Memory B cell (primary cell): ENCODE data around the gene OR4D5.

Experiments
- ATAC-seq: fragments of 150-1000 bp; cut with Tn5 transposase; 2 replicates; pipeline ENCODE4 v1.10.0; 2021; ENCODE audit warnings: low read depth, mild to moderate bottlenecking, moderate library complexity
- DNase-seq, 2 donors: peaks; one replicate each; pipeline ENCODE4 v3.0.0; 2022; ENCODE audit warnings: low spot score in 2 of 2
- H3K27ac Mint-ChIP-seq: one replicate; pipeline ENCODE4 v1.8.0; 2022; ENCODE audit warnings: mild to moderate bottlenecking, moderate library complexity, mixed read lengths
- H3K27me3 Mint-ChIP-seq: one replicate; pipeline ENCODE4 v1.8.0; 2022; ENCODE audit warnings: mixed read lengths
- H3K36me3 Mint-ChIP-seq: one replicate; pipeline ENCODE4 v1.8.0; 2022; ENCODE audit warnings: mild to moderate bottlenecking, mixed read lengths
- H3K4me1 Mint-ChIP-seq: one replicate; pipeline ENCODE4 v1.8.0; 2022; ENCODE audit warnings: mixed read lengths
- H3K4me3 Mint-ChIP-seq: one replicate; pipeline ENCODE4 v1.8.0; 2022; ENCODE audit warnings: mild to moderate bottlenecking, moderate library complexity, mixed read lengths
- H3K9me3 Mint-ChIP-seq: one replicate; pipeline ENCODE4 v1.8.0; 2022; ENCODE audit warnings: mixed read lengths

Gene OR4D5

GRCh38 chr11:123939317-123939716 lies at the start of gene OR4D5:
Gene OR4D5, plus strand, starts transcription at chr11:123939617. Its CDS starts 0 bp downstream, at chr11:123939617.
- Mint-ChIP-seq H3K27me3 (peaks cover 3% of the 10 kb centered on the region), H3K4me1 (no peaks in the 10 kb centered on the region), H3K4me3 (no peak within 1 kb of the TSS), H3K36me3 (no peaks in the 10 kb centered on the region), H3K27ac (no peak within 1 kb of the TSS), H3K9me3 (peaks cover 5% of the 10 kb centered on the region)
- ATAC-seq (no peak), DNase-seq (no peak)

GRCh38 chr11:123892031-123892430 lies 47.4 kb upstream of the OR4D5 start:
- Mint-ChIP-seq H3K27me3 (no peaks in the 10 kb centered on the region), H3K27ac (no peak overlapping the region), H3K9me3 (no peaks in the 10 kb centered on the region), H3K4me3 (no peak overlapping the region), H3K4me1 (no peaks in the 10 kb centered on the region), H3K36me3 (no peaks in the 10 kb centered on the region)
- DNase-seq (no peak), ATAC-seq (no peak)

GRCh38 chr11:123899792-123900191 lies 39.6 kb upstream of the OR4D5 start:
- DNase-seq (no peak), ATAC-seq (no peak)
- Mint-ChIP-seq H3K27ac (no peak overlapping the region), H3K4me1 (no peaks in the 10 kb centered on the region), H3K27me3 (peaks cover 3% of the 10 kb centered on the region), H3K9me3 (no peaks in the 10 kb centered on the region), H3K4me3 (no peak overlapping the region), H3K36me3 (no peaks in the 10 kb centered on the region)

- Mint-ChIP-seq H3K9me3 (no peaks in the 10 kb centered on the region), H3K4me3 (no peak within 1 kb of the TSS), H3K36me3 (no peaks in the 10 kb centered on the region), H3K4me1 (no peaks in the 10 kb centered on the region), H3K27ac (no peak within 1 kb of the TSS), H3K27me3 (peaks cover 3% of the 10 kb centered on the region)
- ATAC-seq (no peak), DNase-seq (no peak)
Observed at GRCh38 chr11:123901867-123902266, 37.5 kb upstream of the OR4D5 start, which contains the start of gene OR8D4. Gene OR8D4, plus strand, starts transcription at chr11:123902167. Its CDS starts 4,265 bp downstream, at chr11:123906432.

- no peak overlapping the region for H3K4me3 Mint-ChIP-seq
- no peaks in the 10 kb centered on the region for H3K9me3 Mint-ChIP-seq
- ATAC-seq (no peak), DNase-seq (no peak)
- no peak overlapping the region for H3K27ac Mint-ChIP-seq
- H3K36me3 Mint-ChIP-seq = no peaks in the 10 kb centered on the region
- H3K27me3 Mint-ChIP-seq = peaks cover 5% of the 10 kb centered on the region
- H3K4me1 Mint-ChIP-seq = no peaks in the 10 kb centered on the region
Observed at GRCh38 chr11:123903932-123904331, 35.5 kb upstream of the OR4D5 start.

GRCh38 chr11:123904932-123905331 lies 34.5 kb upstream of the OR4D5 start:
- Mint-ChIP-seq H3K4me3 (no peak overlapping the region), H3K9me3 (no peaks in the 10 kb centered on the region), H3K27me3 (peaks cover 5% of the 10 kb centered on the region), H3K36me3 (no peaks in the 10 kb centered on the region), H3K4me1 (no peaks in the 10 kb centered on the region), H3K27ac (no peak overlapping the region)
- DNase-seq (no peak), ATAC-seq (no peak)

- H3K4me1 Mint-ChIP-seq = no peaks in the 10 kb centered on the region
- H3K9me3 Mint-ChIP-seq = no peaks in the 10 kb centered on the region
- H3K36me3 Mint-ChIP-seq = no peaks in the 10 kb centered on the region
- DNase-seq = no peak
- no peak overlapping the region for H3K27ac Mint-ChIP-seq
- H3K4me3 Mint-ChIP-seq = no peak overlapping the region
- peaks cover 5% of the 10 kb centered on the region for H3K27me3 Mint-ChIP-seq
- no peak for ATAC-seq
Observed at GRCh38 chr11:123905826-123906225, 33.6 kb upstream of the OR4D5 start.

- Mint-ChIP-seq H3K4me1 (no peaks in the 10 kb centered on the region), H3K27me3 (no peaks in the 10 kb centered on the region), H3K36me3 (no peaks in the 10 kb centered on the region), H3K4me3 (no peak overlapping the region), H3K9me3 (peaks cover 2% of the 10 kb centered on the region), H3K27ac (no peak overlapping the region)
- DNase-seq (no peak), ATAC-seq (no peak)
Observed at GRCh38 chr11:123920943-123921342, 18.5 kb upstream of the OR4D5 start.

GRCh38 chr11:123924027-123924426 lies 15.4 kb upstream of the OR4D5 start:
- Mint-ChIP-seq H3K4me1 (no peaks in the 10 kb centered on the region), H3K4me3 (no peak overlapping the region), H3K27me3 (no peaks in the 10 kb centered on the region), H3K36me3 (no peaks in the 10 kb centered on the region), H3K27ac (no peak overlapping the region), H3K9me3 (peaks cover 2% of the 10 kb centered on the region)
- ATAC-seq (no peak), DNase-seq (no peak)

GRCh38 chr11:123942413-123942812 lies 3.0 kb downstream of the OR4D5 start:
- no peak overlapping the region for H3K27ac Mint-ChIP-seq
- H3K4me3 Mint-ChIP-seq = no peak overlapping the region
- no peak for DNase-seq
- H3K9me3 Mint-ChIP-seq = peaks cover 5% of the 10 kb centered on the region
- H3K36me3 Mint-ChIP-seq = no peaks in the 10 kb centered on the region
- no peak for ATAC-seq
- peaks cover 7% of the 10 kb centered on the region for H3K27me3 Mint-ChIP-seq
- no peaks in the 10 kb centered on the region for H3K4me1 Mint-ChIP-seq

GRCh38 chr11:123943738-123944137 lies 4.3 kb downstream of the OR4D5 start, which contains the start of gene OR6T1:
Gene OR6T1, minus strand, starts transcription at chr11:123943838. Its CDS starts 0 bp downstream, at chr11:123943838.
- no peak within 1 kb of the TSS for H3K27ac Mint-ChIP-seq
- no peaks in the 10 kb centered on the region for H3K4me1 Mint-ChIP-seq
- H3K27me3 Mint-ChIP-seq = peaks cover 7% of the 10 kb centered on the region
- no peak within 1 kb of the TSS for H3K4me3 Mint-ChIP-seq
- H3K9me3 Mint-ChIP-seq = peaks cover 5% of the 10 kb centered on the region
- H3K36me3 Mint-ChIP-seq = no peaks in the 10 kb centered on the region
- ATAC-seq (no peak), DNase-seq (no peak)

GRCh38 chr11:123945132-123945531 lies 5.7 kb downstream of the OR4D5 start:
- Mint-ChIP-seq H3K4me3 (no peak overlapping the region), H3K27ac (no peak overlapping the region), H3K9me3 (peaks cover 2% of the 10 kb centered on the region), H3K36me3 (no peaks in the 10 kb centered on the region), H3K27me3 (peaks cover 4% of the 10 kb centered on the region), H3K4me1 (no peaks in the 10 kb centered on the region)
- no peak for DNase-seq
- ATAC-seq = no peak

- DNase-seq (no peak), ATAC-seq (no peak)
- Mint-ChIP-seq H3K4me1 (no peaks in the 10 kb centered on the region), H3K27me3 (no peaks in the 10 kb centered on the region), H3K4me3 (no peak overlapping the region), H3K9me3 (peaks cover 17% of the 10 kb centered on the region), H3K36me3 (no peaks in the 10 kb centered on the region), H3K27ac (no peak overlapping the region)
Observed at GRCh38 chr11:123956752-123957151, 17.3 kb downstream of the OR4D5 start.

- no peak overlapping the region for H3K27ac Mint-ChIP-seq
- no peak for ATAC-seq
- no peak for DNase-seq
Observed at GRCh38 chr11:123973816-123974215, 34.4 kb downstream of the OR4D5 start.

GRCh38 chr11:123976770-123977560 lies 37.5 kb downstream of the OR4D5 start:
- DNase-seq = no peak
- Mint-ChIP-seq H3K4me3 (no peak overlapping the region), H3K27ac (no peak overlapping the region), H3K4me1 (no peaks in the 10 kb centered on the region), H3K27me3 (no peaks in the 10 kb centered on the region), H3K9me3 (peaks cover 2% of the 10 kb centered on the region), H3K36me3 (no peaks in the 10 kb centered on the region)
- no peak for ATAC-seq

More at GRCh38 chr11:123973816-123974215, 34.4 kb downstream of the OR4D5 start:
- no peaks in the 10 kb centered on the region for H3K27me3 Mint-ChIP-seq
- H3K4me1 Mint-ChIP-seq = no peaks in the 10 kb centered on the region
- no peak overlapping the region for H3K4me3 Mint-ChIP-seq
- no peaks in the 10 kb centered on the region for H3K36me3 Mint-ChIP-seq
- peaks cover 8% of the 10 kb centered on the region for H3K9me3 Mint-ChIP-seq
